Activated CD8-positive, alpha-beta memory T cell treated with anti-CD3 and anti-CD28 coated beads for 48 hours (primary cell): Measurements from ENCODE around the gene KRTAP4-11.
"Not testable (repeated sequence)": the region's sequence is repeated elsewhere in the genome, so short reads cannot be mapped to it uniquely, and the experiment has no call there.

Experiments
- DNase-seq, 3 experiments: peaks; one replicate each; pipeline ENCODE4 v3.0.0-alpha.2; 2020; ENCODE audit warnings: low read depth in 2 of 3, low spot score in 2 of 3

Gene KRTAP4-11

DNA sequence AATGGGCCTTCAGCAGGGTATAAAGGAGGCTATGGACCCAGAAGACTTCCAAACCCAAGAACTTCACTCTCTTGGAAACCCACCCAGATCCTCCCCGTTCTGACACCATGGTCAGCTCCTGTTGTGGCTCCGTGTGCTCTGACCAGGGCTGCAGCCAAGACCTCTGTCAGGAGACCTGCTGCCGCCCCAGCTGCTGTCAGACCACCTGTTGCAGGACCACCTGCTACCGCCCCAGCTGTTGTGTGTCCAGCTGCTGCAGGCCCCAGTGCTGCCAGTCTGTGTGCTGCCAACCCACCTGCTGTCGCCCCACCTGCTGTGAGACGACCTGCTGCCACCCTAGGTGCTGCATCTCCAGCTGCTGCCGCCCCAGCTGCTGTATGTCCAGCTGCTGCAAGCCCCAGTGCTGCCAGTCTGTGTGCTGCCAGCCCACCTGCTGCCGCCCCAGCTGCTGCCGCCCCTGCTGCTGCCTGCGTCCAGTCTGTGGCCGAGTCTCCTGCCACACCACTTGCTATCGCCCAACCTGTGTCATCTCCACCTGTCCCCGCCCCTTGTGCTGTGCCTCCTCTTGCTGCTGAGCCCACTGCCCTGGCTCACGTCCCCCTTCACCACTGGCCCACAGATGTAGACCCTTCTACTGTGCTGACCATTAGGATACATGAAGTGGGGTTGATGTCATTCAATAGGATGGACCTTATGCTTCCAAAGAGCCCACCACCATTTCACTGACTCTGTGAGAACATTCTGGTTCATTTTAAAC is 33.9 kb downstream of the KRTAP4-11 start, which contains the start of gene KRTAP4-7:
KRTAP4-7 (plus strand) TSS at position 51 of the 757 bp plus-strand sequence; CDS start at position 108, 57 bp downstream.
- not testable (repeated sequence) for DNase-seq

DNA sequence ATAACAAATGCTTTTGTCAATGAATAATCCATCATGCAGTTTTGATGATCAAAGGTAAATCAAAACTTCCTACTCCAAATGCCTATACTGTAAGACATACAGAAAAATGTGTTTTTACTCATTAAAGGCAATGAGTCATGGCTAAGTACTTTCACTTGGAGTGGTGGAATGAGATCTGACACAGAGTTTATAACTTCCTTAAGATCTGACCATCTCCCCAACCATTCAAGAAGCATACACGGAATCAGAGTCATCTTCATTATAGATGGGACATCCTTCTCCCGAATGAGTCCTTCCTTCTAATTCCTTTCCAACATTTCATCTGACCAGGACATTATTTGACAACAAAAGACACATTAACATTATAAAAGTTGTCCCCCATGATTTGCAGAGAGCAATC is 34.7 kb downstream of the KRTAP4-11 start:
- DNase-seq: not testable (repeated sequence)

DNA sequence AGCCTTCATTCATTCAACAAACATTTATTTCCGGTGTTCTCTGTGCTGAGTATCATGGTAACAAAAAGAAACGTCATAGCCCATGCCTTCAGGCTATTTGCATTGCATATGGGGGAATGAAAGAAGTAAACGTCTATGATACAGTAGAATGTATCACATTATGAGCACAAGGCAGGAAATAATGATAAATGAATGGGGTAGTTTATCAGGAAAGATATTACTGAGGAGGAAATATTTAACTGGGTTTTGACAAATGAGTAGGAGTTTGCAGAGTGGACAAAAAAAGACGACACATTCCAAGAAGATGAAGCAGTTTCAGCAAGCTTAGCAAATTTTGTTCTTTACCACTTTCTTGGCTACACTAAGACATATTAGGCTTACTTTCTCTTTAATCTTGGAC is 35.5 kb downstream of the KRTAP4-11 start:
- no peak for DNase-seq

DNA sequence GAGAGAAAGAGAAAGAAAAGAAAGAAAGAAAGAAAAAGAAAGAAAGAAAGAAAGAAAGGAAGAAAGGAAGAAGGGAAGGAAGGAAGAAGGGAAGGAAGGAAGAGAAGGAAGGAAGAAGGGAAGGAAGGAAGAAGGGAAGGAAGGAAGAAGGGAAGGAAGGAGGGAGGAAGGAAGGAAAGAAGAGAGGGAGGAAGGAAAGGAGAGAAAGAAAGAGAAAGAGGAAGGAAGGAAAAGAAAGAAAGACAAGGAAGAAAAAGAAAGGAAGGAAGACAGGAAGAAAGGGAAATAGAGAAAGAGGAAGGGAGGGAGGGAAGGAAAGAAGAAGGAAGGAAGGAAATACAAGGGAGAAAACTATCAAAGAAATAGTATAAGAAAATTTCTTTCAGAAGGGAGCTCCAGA is 41.4 kb downstream of the KRTAP4-11 start:
- no peak for DNase-seq

DNA sequence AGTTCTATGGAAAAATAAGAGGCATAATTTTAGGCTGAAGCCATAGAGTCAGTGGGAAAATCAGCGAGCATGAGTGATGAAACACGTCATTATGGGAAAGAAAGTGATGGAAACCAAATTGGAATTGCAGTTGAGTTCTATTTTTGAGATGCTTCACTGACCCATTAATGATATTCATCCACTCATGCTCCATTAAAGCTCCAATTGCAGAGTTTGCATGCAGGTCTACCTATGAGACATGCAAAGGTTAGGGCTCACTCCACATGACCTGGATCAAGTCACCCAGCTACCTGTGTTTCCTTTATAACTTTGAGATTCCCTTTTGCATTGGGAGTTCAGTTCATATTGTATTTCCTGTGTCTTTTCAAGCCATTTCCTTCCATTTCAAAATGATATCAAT is 44.5 kb downstream of the KRTAP4-11 start:
- no peak for DNase-seq

DNA sequence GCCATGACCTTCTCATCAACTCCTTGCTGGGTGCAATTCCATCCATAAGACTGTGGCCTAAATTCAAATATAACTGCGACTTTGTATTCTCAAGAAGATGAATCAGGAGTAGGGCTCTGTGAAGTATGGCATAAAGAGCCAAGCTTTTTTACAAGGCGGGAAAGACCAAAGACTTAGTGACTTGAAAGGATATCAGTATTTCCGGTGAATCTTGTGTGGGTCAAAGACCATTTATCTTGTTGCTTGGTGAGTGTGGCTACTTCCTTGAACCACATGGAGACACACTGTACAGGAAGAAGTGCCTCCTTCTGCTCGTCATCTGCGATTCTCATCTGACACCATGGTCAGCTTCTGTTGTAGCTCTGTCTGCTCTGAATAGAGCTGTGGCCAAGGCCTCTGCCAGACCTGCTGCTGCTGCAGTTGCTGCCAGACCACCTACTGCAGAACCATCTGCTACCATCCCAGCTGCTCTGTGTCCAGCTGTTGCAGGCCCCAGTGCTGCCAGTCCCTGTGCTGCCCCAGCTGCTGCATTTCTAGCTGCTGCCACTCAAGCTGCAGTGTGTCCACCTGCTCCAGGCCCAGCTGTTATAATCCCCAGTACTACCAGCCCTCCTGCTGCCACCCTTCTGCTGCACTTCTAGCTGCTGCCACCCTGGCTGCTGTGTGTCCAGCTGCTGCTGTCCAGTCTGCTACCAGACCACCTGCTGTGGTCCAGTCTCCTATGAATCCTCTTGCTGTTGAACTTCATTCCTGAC is 46.4 kb downstream of the KRTAP4-11 start:
- DNase-seq: no peak

DNA sequence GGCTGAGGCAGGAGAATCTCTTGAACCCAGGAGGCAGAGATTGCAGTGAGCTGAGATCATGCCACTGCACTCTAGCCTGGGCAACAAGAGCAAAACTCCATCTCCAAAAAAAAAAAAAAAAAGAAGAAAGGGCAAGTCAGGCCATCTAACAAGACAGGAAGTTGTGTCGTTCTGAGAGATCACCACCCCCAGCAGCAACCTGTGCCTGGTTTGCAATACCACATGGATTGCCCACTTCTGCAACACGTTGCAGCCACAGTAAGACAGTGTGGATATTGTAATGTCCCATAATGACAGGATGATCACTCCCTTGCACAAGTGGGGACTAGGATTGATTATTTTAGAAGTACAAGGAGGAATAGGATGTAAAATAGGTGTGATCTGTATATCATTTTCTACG is 49.1 kb downstream of the KRTAP4-11 start:
- no peak for DNase-seq

DNA sequence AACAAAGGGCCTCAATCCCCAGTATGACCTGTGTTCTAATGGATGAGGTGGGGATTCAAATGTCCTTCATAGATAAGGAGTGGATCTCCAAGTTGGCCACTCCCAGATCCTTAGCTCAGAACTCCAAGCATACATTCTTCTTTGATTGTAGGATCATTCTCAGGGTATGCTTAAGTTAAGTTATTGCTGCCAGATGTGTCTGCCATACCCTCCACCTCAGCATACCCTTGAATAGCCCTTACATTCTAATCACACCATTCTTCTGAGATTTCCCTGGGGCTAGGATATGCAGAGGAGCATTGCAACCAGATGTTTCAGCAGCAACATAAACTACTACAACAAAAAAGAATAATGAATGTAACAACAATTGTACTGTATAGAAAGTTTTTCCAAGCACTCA is 50.9 kb downstream of the KRTAP4-11 start:
- no peak for DNase-seq
